HCT116 (cell line): Measurements from ENCODE around the gene FAM228B. TPM values are rescaled to one million over a fixed set of nuclear protein-coding genes. Genes with fewer than 3 reads are reported as not detected.

Experiments used
- ATAC-seq: fragments of 200-7000 bp; cut with Tn5 transposase; 2 replicates; pipeline ENCODE4 v1.9.1; 2020; ENCODE audit warnings: mild to moderate bottlenecking, moderate library complexity
- Bru-seq: library from RNA; stranded (reverse); fragments of 400-500 nt; gene quantifications from one replicate; lab custom pipeline; 2021; lab: Mats Ljungman, UMichigan
- BruChase-seq, 2 experiments: library from RNA; stranded (reverse); fragments of 400-500 nt; gene quantifications; one replicate each; lab custom pipeline; 2021; lab: Mats Ljungman, UMichigan
- BruUV-seq: library from RNA; stranded (reverse); fragments of 400-500 nt; replicated peaks from 2 replicates; lab custom pipeline; 2021; lab: Mats Ljungman, UMichigan
- CTCF ChIA-PET: fragments of 300-600 bp; sonication (Branson Sonifier 250); formaldehyde crosslinking; loops from one replicate; lab custom pipeline; 2021; ENCODE audit warnings: antibody characterized with exemption; lab: Charles Lee
- POLR2A ChIA-PET: fragments of 300-600, 350-600 bp; sonication (Branson Sonifier 250); formaldehyde crosslinking; loops from one replicate; lab custom pipeline; 2021; ENCODE audit warnings: antibody characterized with exemption; lab: Charles Lee
- RAD21 ChIA-PET, 2 experiments: fragments of 300-600 bp; sonication (Branson Sonifier 250); formaldehyde crosslinking; loops; one replicate each; lab custom pipeline; 2023; ENCODE audit warnings: low total read pairs in 2 of 2; ENCODE audit not compliant: uncharacterized antibody in 2 of 2, unreplicated experiment in 2 of 2, low non-redundant PET in 1 of 2; lab: Charles Lee
- DNase-seq: peaks from one replicate; pipeline ENCODE4 v3.0.0-alpha.2; 2010; ENCODE audit warnings: low read depth, low spot score
- H2AFZ ChIP-seq: fragments of 200-600 bp; shearing (Covaris generic), sonication (generic); 2 replicates; pipeline ENCODE4 v1.6.1; 2017; ENCODE audit warnings: low read depth, mixed run types, mixed read lengths, antibody characterized with exemption, low read length; ENCODE audit not compliant: poor library complexity, severe bottlenecking
- H3K27ac ChIP-seq: 2 replicates; pipeline ENCODE4 v1.5.1; 2012; ENCODE audit warnings: low read depth, low read length
- H3K27me3 ChIP-seq: fragments of 200-600 bp; sonication (generic); 2 replicates; pipeline ENCODE4 v1.6.1; 2016; ENCODE audit warnings: mixed run types, low read length, mixed read lengths; ENCODE audit not compliant: insufficient read depth
- H3K36me3 ChIP-seq, 2 experiments: fragments of 200-500 bp in 1 of 2; fragments of 200-600 bp in 1 of 2; sonication (Bioruptor generic) in 1 of 2; sonication (generic) in 1 of 2; 2 replicates each; pipeline versions ENCODE4 v1.5.1 to v1.6.1; 2014 to 2016; ENCODE audit warnings: low read length in 2 of 2, inconsistent platforms in 1 of 2, mixed read lengths in 1 of 2, mixed run types in 1 of 2; ENCODE audit not compliant: insufficient read depth in 2 of 2, control insufficient read depth in 1 of 2
- H3K4me1 ChIP-seq, 2 experiments: fragments of 200-600 bp in 1 of 2; sonication (generic) in 1 of 2; 2 replicates each; pipeline versions ENCODE4 v1.5.1 to v1.6.1; 2012 to 2017; ENCODE audit warnings: low read length in 2 of 2, inconsistent platforms in 1 of 2, mild to moderate bottlenecking in 1 of 2, mixed read lengths in 1 of 2, mixed run types in 1 of 2, moderate library complexity in 1 of 2; ENCODE audit not compliant: insufficient read depth in 2 of 2, control insufficient read depth in 1 of 2
- H3K4me2 ChIP-seq: fragments of 200-600 bp; sonication (generic); 2 replicates; pipeline ENCODE4 v1.6.1; 2017; ENCODE audit warnings: mixed run types, low read length, mixed read lengths
- H3K4me3 ChIP-seq, 2 experiments: fragments of 200-600 bp in 1 of 2; sonication (generic) in 1 of 2; replicated peaks in 1 of 2; 2 replicates each; pipeline ENCODE4 v1.5.1; 2011 to 2016; ENCODE audit warnings: low read length in 2 of 2, control low read depth in 1 of 2, low read depth in 1 of 2, mild to moderate bottlenecking in 1 of 2, mixed read lengths in 1 of 2, mixed run types in 1 of 2
- H3K79me2 ChIP-seq: fragments of 200-600 bp; sonication (generic); 2 replicates; pipeline ENCODE4 v1.6.1; 2017; ENCODE audit warnings: mild to moderate bottlenecking, mixed run types, low read length, moderate library complexity, mixed read lengths; ENCODE audit not compliant: insufficient read depth
- H3K9ac ChIP-seq: fragments of 200-600 bp; sonication (generic); 2 replicates; pipeline ENCODE4 v1.6.1; 2016; ENCODE audit warnings: low read length, mixed read lengths
- H3K9me2 ChIP-seq: fragments of 200-600 bp; sonication (generic), shearing (Covaris generic); 2 replicates; pipeline ENCODE4 v1.6.1; 2017; ENCODE audit warnings: mixed run types, mild to moderate bottlenecking, moderate library complexity; ENCODE audit not compliant: insufficient read depth
- H3K9me3 ChIP-seq, 2 experiments: fragments of 200-500 bp in 1 of 2; fragments of 200-600 bp in 1 of 2; sonication (Bioruptor generic) in 1 of 2; sonication (generic) in 1 of 2; 2 replicates each; pipeline ENCODE4 v1.6.1; 2014 to 2017; ENCODE audit warnings: low read length in 2 of 2, mixed read lengths in 2 of 2, inconsistent platforms in 1 of 2, low read depth in 1 of 2, mild to moderate bottlenecking in 1 of 2, mixed run types in 1 of 2, moderate library complexity in 1 of 2; ENCODE audit not compliant: control insufficient read depth in 1 of 2, insufficient read depth in 1 of 2
- H4K20me1 ChIP-seq: fragments of 200-600 bp; sonication (generic), shearing (Covaris generic); 2 replicates; pipeline ENCODE4 v1.6.1; 2017; ENCODE audit warnings: mixed run types, mild to moderate bottlenecking, moderate library complexity; ENCODE audit not compliant: insufficient read depth
- CBX3 ChIP-seq: IDR thresholded peaks from 2 replicates; pipeline ENCODE4 v1.6.1; 2012; ENCODE audit warnings: low read depth
- POLR2A ChIP-seq: IDR thresholded peaks from 2 replicates; pipeline ENCODE4 v1.7.0; 2011; ENCODE audit warnings: borderline replicate concordance; ENCODE audit not compliant: insufficient read depth, insufficient read length; ENCODE audit errors: extremely low read depth
- POLR2AphosphoS5 ChIP-seq: IDR thresholded peaks from 2 replicates; pipeline ENCODE4 v1.6.1; 2011; ENCODE audit warnings: mild to moderate bottlenecking, low read depth, low read length, moderate library complexity
- RAD21 ChIP-seq: IDR thresholded peaks from 2 replicates; pipeline ENCODE4 v1.6.1; 2012; ENCODE audit warnings: low read depth, mild to moderate bottlenecking
- SIN3A ChIP-seq: IDR thresholded peaks from 2 replicates; pipeline ENCODE4 v1.6.1; 2012; ENCODE audit warnings: low read depth
- SP1 ChIP-seq: IDR thresholded peaks from 2 replicates; pipeline ENCODE4 v1.6.1; 2012; ENCODE audit warnings: low read depth
- TCF7L2 ChIP-seq: IDR thresholded peaks from 2 replicates; pipeline ENCODE4 v1.7.0; 2011; ENCODE audit warnings: borderline replicate concordance, inconsistent platforms; ENCODE audit not compliant: insufficient read depth, insufficient read length; ENCODE audit errors: extremely low read depth
- YY1 ChIP-seq: IDR thresholded peaks from 2 replicates; pipeline ENCODE4 v1.6.1; 2011; ENCODE audit warnings: low read length, low read depth, moderate library complexity, mild to moderate bottlenecking; ENCODE audit not compliant: insufficient replicate concordance; ENCODE audit errors: extremely low read depth
- ZFX ChIP-seq: fragments of 450-650 bp; IDR thresholded peaks from 2 replicates; pipeline ENCODE4 v1.6.1; 2017
- intact Hi-C: fragments of 100-400 bp; cut with micrococcal nuclease; formaldehyde crosslinking; loops from 2 replicates; pipeline ENCODE4 v1.10.0; 2022
- long read RNA-seq: library from polyadenylated mRNA; unstranded; transcript quantifications from one replicate; pipeline ENCODE4 v2.0.0, GENCODE V29; 2021; ENCODE audit not compliant: unreplicated experiment
- polyA plus RNA-seq: library from polyadenylated mRNA; unstranded; fragments of >200 nt; gene quantifications from 2 replicates; pipeline ENCODE4 v1.2.1, GENCODE V29; 2012; ENCODE audit warnings: missing spikeins
- total RNA-seq: library from RNA; stranded (reverse); gene quantifications from one replicate; pipeline ENCODE4 v1.2.1, GENCODE V29; 2021; ENCODE audit not compliant: unreplicated experiment
- TF ChIP-seq, protein P1 (sequence below): IDR thresholded peaks from 2 replicates; pipeline ENCODE4 v1.6.1; 2012; ENCODE audit warnings: low read depth
- TF ChIP-seq, protein P2 (sequence below): IDR thresholded peaks from 2 replicates; pipeline ENCODE4 v1.6.1; 2012
- TF ChIP-seq, protein P3 (sequence below): IDR thresholded peaks from 2 replicates; pipeline ENCODE4 v1.6.1; 2012

FAM228B gene
- 5.6 TPM for total RNA-seq
- 1.6 and 2.4 TPM in 2 replicates for polyA plus RNA-seq
- percentile 52 among the genes with signal in this experiment for Bru-seq, nascent RNA
- percentile 49 among the genes with signal in this experiment for BruChase-seq, experiment 1, labeled RNA remaining after a 6-hour chase
- BruChase-seq, experiment 2, labeled RNA remaining after a 2-hour chase, result percentile 46 among the genes with signal in this experiment
- long read RNA-seq, partial matches to known transcripts, result 0 of 8 reads
- long read RNA-seq, other reads (novel, unspliced or antisense), result 8 of 8 reads

DNA sequence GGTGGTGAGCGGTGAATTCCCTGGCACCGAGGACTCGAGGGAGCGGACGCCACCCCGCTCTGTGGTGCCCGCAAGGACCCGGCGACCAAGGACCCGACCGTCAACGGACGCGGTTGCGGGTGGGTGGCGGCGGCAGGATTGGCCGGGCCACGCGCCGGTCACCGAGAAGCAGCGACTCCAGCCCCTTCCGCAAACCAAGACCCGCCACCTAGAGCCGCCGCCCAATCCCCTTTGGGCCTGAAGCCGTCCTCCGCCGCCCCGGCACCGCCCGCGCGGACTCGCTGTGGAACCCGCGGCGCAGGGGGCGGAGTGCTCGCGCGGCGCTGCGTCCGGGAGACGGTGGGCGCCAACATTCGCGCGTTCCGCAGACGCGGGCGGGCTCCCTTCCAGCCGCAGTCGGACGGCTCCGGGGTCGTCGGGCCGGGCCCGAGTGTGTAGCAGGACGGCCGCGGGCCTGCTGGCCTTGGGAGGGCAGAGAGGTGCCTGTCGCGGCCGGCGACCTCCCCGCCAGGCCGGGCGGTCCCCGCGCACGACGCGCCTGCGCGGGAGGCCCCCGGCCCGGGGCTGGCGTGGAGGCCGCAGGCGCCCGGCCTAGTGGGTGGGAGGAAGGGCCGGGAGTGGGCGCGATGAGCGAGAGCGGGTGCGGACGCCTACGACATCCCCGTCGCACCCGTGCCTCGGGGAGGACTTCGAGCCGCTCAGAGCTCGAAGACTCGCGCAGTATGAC is at the start of gene FAM228B, which contains the start of gene PFN4:
FAM228B (plus strand) TSS at position 275 of the 727 bp plus-strand sequence. CDS start 893 bp downstream, outside the sequence.
PFN4 (minus strand) TSS at position 140 of the 727 bp plus-strand sequence. CDS start 799 bp downstream, outside the sequence.
- intact Hi-C loops, result loop anchor here (2.0 kb wide), 2 partner anchors 39 to 75 kb away; partner anchors contain the start of genes FKBP1B and TP53I3
- peak within 1 kb of the TSS; percentile 90 for H3K4me2 ChIP-seq
- no peaks in the 10 kb centered on the region for H3K79me2 ChIP-seq
- RAD21 ChIA-PET, result no interaction called here
- CTCF ChIA-PET, result no interaction called here
- H2AFZ ChIP-seq, result peak within 1 kb of the TSS; percentile 71
- H3K9me2 ChIP-seq, result no peaks in the 10 kb centered on the region
- H3K4me1 ChIP-seq, result peaks cover 7 to 15% of the 10 kb centered on the region in 2 experiments; a peak in 3 of 4 replicates
- DNase-seq (peak; percentile 59), ATAC-seq (peak; percentile 95)
- H3K36me3 ChIP-seq, result no peaks in the 10 kb centered on the region
- BruUV-seq, result no TSS peak
- H3K27ac ChIP-seq, result peak within 1 kb of the TSS; percentile 76
- H4K20me1 ChIP-seq, result no peaks in the 10 kb centered on the region
- no peaks in the 10 kb centered on the region for H3K27me3 ChIP-seq
- TF ChIP-seq POLR2A, result peak; percentile 59
- TF ChIP-seq TCF7L2, result peak; percentile 29
- TF ChIP-seq, protein P1, sequence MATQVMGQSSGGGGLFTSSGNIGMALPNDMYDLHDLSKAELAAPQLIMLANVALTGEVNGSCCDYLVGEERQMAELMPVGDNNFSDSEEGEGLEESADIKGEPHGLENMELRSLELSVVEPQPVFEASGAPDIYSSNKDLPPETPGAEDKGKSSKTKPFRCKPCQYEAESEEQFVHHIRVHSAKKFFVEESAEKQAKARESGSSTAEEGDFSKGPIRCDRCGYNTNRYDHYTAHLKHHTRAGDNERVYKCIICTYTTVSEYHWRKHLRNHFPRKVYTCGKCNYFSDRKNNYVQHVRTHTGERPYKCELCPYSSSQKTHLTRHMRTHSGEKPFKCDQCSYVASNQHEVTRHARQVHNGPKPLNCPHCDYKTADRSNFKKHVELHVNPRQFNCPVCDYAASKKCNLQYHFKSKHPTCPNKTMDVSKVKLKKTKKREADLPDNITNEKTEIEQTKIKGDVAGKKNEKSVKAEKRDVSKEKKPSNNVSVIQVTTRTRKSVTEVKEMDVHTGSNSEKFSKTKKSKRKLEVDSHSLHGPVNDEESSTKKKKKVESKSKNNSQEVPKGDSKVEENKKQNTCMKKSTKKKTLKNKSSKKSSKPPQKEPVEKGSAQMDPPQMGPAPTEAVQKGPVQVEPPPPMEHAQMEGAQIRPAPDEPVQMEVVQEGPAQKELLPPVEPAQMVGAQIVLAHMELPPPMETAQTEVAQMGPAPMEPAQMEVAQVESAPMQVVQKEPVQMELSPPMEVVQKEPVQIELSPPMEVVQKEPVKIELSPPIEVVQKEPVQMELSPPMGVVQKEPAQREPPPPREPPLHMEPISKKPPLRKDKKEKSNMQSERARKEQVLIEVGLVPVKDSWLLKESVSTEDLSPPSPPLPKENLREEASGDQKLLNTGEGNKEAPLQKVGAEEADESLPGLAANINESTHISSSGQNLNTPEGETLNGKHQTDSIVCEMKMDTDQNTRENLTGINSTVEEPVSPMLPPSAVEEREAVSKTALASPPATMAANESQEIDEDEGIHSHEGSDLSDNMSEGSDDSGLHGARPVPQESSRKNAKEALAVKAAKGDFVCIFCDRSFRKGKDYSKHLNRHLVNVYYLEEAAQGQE, result no peak
- TF ChIP-seq POLR2AphosphoS5, result peak; percentile 81
- TF ChIP-seq ZFX, result peak; percentile 99
- no peak for TF ChIP-seq CBX3
- no peak for TF ChIP-seq RAD21
- peak; percentile 69; the same call in 1 of the 2 replicates for TF ChIP-seq SIN3A
- TF ChIP-seq, protein P2, sequence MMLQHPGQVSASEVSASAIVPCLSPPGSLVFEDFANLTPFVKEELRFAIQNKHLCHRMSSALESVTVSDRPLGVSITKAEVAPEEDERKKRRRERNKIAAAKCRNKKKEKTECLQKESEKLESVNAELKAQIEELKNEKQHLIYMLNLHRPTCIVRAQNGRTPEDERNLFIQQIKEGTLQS, result no peak
- TF ChIP-seq, protein P3, sequence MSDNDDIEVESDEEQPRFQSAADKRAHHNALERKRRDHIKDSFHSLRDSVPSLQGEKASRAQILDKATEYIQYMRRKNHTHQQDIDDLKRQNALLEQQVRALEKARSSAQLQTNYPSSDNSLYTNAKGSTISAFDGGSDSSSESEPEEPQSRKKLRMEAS, result peak; percentile 80
- TF ChIP-seq SP1, result peak; percentile 48; the same call in 1 of the 2 replicates
- TF ChIP-seq YY1, result peak; percentile 6
- peak within 1 kb of the TSS; percentile 71 for H3K9ac ChIP-seq
- POLR2A ChIA-PET, result interaction anchor here (1.1 to 1.2 kb wide), 2 partner anchors 39 to 40 kb away, joined by 3 to 5 read pairs; partner anchors contain the start of gene TP53I3
- H3K4me3 ChIP-seq, result peak within 1 kb of the TSS; percentile 75 to 76
- H3K9me3 ChIP-seq, result no peaks in the 10 kb centered on the region
